ENCODE measurements around the gene CCDC127. TPM values are rescaled to one million over a fixed set of nuclear protein-coding genes. Genes with fewer than 3 reads are reported as not detected.
A peak's percentile ranks its signal among the peaks of the same experiment; 100 is the strongest.
"Not testable (repeated sequence)": the region's sequence is repeated elsewhere in the genome, so short reads cannot be mapped to it uniquely, and the experiment has no call there.

CCDC127 gene
- total and polyA plus RNA-seq, 10 donors, result 1.2 to 8.9 (median 3.6) TPM

- H3K4me3 ChIP-seq, result peak overlapping the region; percentile 82 to 98 (median 88)
- H3K27ac ChIP-seq, result peak overlapping the region; percentile 78 to 97 (median 92)
- peaks cover 2 to 18% (median 7%) of the 10 kb centered on the region in 6 donors for H3K36me3 ChIP-seq
- H3K4me1 ChIP-seq, result peaks cover 20 to 79% (median 65%) of the 10 kb centered on the region in 6 donors
- intact Hi-C loops (cut with DNase I; ENCODE audit: low total_unique reads), result no loop called here
- WGBS, 5 donors, result 0 to 3% (median 3%) methylated on average over 9 of the region's 9 CpGs
- TF ChIP-seq CTCF (IDR thresholded peaks at IDR 0.05 in 8 of 11, conservative IDR thresholded peaks at IDR 0.05 in 3 of 11) (no peak), POLR2AphosphoS5 (IDR thresholded peaks at IDR 0.05) (no peak), POLR2A (IDR thresholded peaks at IDR 0.05) (no peak)
- no peaks in the 10 kb centered on the region for H3K27me3 ChIP-seq (replicated peaks in 1 of 7)
- no peaks in the 10 kb centered on the region for H3K9me3 ChIP-seq
- DNase-seq, result no peak
Measured at GRCh38 chr5:219460-219863, 1.5 kb upstream of the CCDC127 start.

GRCh38 chr5:218457-219291 lies 721 bp upstream of the CCDC127 start:
- 0 to 1% (median 0%) methylated on average over 25 to 73 of the region's 73 CpGs for WGBS, 5 donors
- intact Hi-C loops (cut with DNase I; ENCODE audit: low total_unique reads), result no loop called here

DNA sequence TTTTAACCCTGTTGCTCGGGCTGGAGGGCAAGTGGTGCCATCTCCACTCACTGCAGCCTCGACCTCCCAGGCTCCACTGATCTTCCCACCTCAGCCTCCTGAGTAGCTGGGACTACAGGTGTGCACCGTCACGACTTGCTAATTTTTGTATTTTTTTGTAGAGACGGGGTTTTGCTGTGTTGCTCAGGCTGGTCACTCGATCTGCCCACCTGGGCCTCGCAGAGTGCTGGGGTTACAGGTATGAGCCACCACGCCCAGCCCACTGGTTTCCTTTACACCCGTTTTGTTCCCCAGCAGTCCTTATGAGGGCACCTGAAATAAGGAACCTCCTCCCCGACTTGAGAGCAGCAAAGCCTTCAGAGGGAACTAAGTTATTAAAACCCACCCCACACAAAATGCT lies 1.9 kb downstream of the CCDC127 start:
- H3K27me3 ChIP-seq (replicated peaks in 1 of 7); H3K4me3 ChIP-seq; intact Hi-C loops (cut with DNase I; ENCODE audit: low total_unique reads); H3K9me3 ChIP-seq; H3K27ac ChIP-seq; DNase-seq: not testable (repeated sequence)
- Histone ChIP-seq H3K4me1 (peaks cover 9 to 61% (median 37%) of the 10 kb centered on the region in 6 donors), H3K36me3 (peaks cover 0 to 24% (median 5%) of the 10 kb centered on the region in 6 donors)
- 69 to 90% (median 77%) methylated on average over 8 to 10 of the region's 10 CpGs for WGBS, 5 donors

More at GRCh38 chr5:218457-219291, 721 bp upstream of the CCDC127 start:
- H3K27me3 ChIP-seq (replicated peaks in 1 of 7), result no peaks in the 10 kb centered on the region
- peaks cover 0 to 18% (median 3%) of the 10 kb centered on the region in 6 donors for H3K36me3 ChIP-seq
- H3K9me3 ChIP-seq, result no peaks in the 10 kb centered on the region
- H3K4me1 ChIP-seq, result peaks cover 20 to 83% (median 63%) of the 10 kb centered on the region in 6 donors
- TF ChIP-seq POLR2AphosphoS5 (IDR thresholded peaks at IDR 0.05) (no peak), CTCF (IDR thresholded peaks at IDR 0.05 in 8 of 11, conservative IDR thresholded peaks at IDR 0.05 in 3 of 11) (no peak), POLR2A (IDR thresholded peaks at IDR 0.05) (no peak)
- H3K4me3 ChIP-seq, result peak overlapping the region; percentile 82 to 98 (median 88)
- DNase-seq, result peak; percentile 91
- peak overlapping the region; percentile 90 to 97 (median 92) for H3K27ac ChIP-seq

- 56 to 86% (median 80%) methylated on average over 1 to 2 of the region's 2 CpGs for WGBS, 5 donors
- H3K27ac ChIP-seq; DNase-seq; H3K4me3 ChIP-seq; H3K27me3 ChIP-seq (replicated peaks in 1 of 7); H3K9me3 ChIP-seq; intact Hi-C loops (cut with DNase I; ENCODE audit: low total_unique reads): not testable (repeated sequence)
- Histone ChIP-seq H3K4me1 (peaks cover under 1 to 54% (median 29%) of the 10 kb centered on the region in 6 donors), H3K36me3 (peaks cover 0 to 24% (median 5%) of the 10 kb centered on the region in 6 donors)
Measured at GRCh38 chr5:215256-215655, 2.7 kb downstream of the CCDC127 start.

DNA sequence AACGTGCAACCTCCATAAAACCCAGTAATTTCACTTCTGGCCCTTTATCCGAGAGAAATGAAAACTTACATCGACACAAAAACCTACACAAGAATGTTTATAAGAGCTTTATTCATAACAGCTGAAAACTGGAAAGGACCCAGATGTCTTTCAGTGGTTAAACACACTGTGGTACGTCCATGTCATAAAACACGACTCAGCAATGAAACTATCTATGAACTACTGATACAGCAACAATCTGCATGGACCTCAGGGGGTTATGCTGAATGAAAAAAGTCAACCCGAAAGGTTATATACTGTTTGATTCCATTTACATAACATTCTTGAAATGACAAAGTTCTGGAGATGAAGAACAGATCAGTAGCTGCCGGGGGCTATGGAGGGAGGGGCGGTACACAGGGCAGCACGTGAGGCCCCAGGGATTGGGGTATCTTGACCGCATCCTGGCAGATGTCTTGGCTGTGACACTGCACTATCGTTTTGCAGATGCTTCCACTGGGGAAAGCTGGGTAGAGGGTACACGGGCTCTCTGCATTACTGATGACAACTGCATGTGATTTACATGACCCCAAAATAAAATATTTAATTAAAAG lies 4.1 kb downstream of the CCDC127 start:
- DNase-seq, result no peak
- H3K27ac ChIP-seq, result no peak overlapping the region
- H3K4me3 ChIP-seq, result no peak overlapping the region
- 78 to 85% (median 84%) methylated on average over 12 of the region's 12 CpGs for WGBS, 5 donors
- H3K4me1 ChIP-seq, result peaks cover 0 to 47% (median 19%) of the 10 kb centered on the region in 6 donors
- H3K27me3 ChIP-seq (replicated peaks in 1 of 7), result no peaks in the 10 kb centered on the region
- H3K9me3 ChIP-seq, result no peaks in the 10 kb centered on the region
- peaks cover 0 to 24% (median 5%) of the 10 kb centered on the region in 6 donors for H3K36me3 ChIP-seq
- TF ChIP-seq POLR2A (IDR thresholded peaks at IDR 0.05) (no peak), CTCF (IDR thresholded peaks at IDR 0.05 in 8 of 11, conservative IDR thresholded peaks at IDR 0.05 in 3 of 11) (no peak), POLR2AphosphoS5 (IDR thresholded peaks at IDR 0.05) (no peak)
- intact Hi-C loops (cut with DNase I; ENCODE audit: low total_unique reads), result no loop called here

All from spleen (tissue), 11 donors.